ENCODE data around the gene AOC2.

DNA sequence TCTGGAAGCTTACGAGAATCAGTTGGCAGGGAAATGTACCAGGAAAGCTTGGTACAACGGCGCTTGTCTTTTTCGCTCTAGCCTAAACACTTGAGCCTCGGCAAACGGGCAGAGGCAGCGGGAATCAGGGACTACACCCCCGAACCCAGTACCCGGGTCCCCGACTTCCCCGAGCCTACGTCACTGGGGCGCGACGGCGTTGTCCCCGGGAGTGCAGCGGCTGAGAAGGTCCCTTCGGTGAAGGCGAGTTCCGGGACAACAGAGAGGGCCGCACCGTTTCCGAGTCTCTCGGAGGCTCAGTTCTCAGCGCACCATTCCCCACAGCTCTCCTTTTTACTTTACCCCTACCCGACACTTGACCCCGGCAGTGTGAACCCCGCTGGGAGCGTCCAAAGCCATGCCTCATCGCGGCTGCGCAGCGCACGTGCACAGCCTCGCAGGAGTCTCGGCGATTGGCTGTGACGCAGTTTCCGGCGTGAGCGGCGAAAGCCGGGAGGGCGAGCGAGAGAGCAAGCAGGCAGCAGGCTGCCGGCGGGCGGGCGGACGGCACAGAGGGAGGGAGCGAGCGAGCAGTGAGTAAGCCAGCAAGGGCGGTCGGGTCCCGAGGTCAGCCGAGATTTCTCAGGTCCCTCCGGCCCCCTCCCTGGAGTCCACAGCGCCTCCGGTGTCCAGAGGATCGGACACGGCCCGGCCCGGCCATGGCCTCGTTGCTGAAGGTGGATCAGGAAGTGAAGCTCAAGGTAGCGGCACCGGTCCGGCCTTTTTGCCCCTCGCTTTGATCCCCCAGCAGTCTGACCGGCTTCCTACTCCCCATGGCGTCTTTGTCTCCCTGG, 11.2 kb upstream of the AOC2 start, which contains the start of gene PSME3:
- TF ChIP-seq, protein P1, sequence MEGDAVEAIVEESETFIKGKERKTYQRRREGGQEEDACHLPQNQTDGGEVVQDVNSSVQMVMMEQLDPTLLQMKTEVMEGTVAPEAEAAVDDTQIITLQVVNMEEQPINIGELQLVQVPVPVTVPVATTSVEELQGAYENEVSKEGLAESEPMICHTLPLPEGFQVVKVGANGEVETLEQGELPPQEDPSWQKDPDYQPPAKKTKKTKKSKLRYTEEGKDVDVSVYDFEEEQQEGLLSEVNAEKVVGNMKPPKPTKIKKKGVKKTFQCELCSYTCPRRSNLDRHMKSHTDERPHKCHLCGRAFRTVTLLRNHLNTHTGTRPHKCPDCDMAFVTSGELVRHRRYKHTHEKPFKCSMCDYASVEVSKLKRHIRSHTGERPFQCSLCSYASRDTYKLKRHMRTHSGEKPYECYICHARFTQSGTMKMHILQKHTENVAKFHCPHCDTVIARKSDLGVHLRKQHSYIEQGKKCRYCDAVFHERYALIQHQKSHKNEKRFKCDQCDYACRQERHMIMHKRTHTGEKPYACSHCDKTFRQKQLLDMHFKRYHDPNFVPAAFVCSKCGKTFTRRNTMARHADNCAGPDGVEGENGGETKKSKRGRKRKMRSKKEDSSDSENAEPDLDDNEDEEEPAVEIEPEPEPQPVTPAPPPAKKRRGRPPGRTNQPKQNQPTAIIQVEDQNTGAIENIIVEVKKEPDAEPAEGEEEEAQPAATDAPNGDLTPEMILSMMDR (conservative IDR thresholded peaks at IDR 0.05; ENCODE audit: low read length): no peak
- TF ChIP-seq EZH2phosphoT487 (IDR thresholded peaks at IDR 0.05; ENCODE audit: borderline replicate concordance): no peak
